Testis (tissue), 3 donors: ENCODE measurements around the gene RBP5. TPM values are rescaled to one million over a fixed set of nuclear protein-coding genes. Genes with fewer than 3 reads are reported as not detected.
A peak's percentile ranks its signal among the peaks of the same experiment; 100 is the strongest.

Source experiments
- DNase-seq: peaks from one replicate; pipeline ENCODE4 v3.0.0-alpha.2; 2019
- H3K27ac ChIP-seq, 2 donors: fragments of 200-600 bp; sonication (generic); one replicate each; pipeline ENCODE4 v1.5.1; 2019
- H3K27me3 ChIP-seq: fragments of 200-600 bp; sonication (generic); one replicate; pipeline ENCODE4 v1.5.1; 2019
- H3K36me3 ChIP-seq: fragments of 200-600 bp; sonication (generic); one replicate; pipeline ENCODE4 v1.5.1; 2017; ENCODE audit warnings: low read depth; ENCODE audit errors: missing control alignments
- H3K4me1 ChIP-seq: fragments of 200-600 bp; sonication (generic); one replicate; pipeline ENCODE4 v1.5.1; 2019
- H3K4me3 ChIP-seq, 2 donors: fragments of 200-600 bp; sonication (generic); one replicate each; pipeline ENCODE4 v1.5.1; 2017 to 2019
- H3K9me3 ChIP-seq: fragments of 200-600 bp; sonication (generic); one replicate; pipeline ENCODE4 v1.5.1; 2017
- CTCF ChIP-seq, 3 experiments: fragments of 450-650 bp in 2 of 3; fragments of 200-600 bp in 1 of 3; sonication (generic) in 1 of 3; IDR thresholded peaks; one replicate each; pipeline ENCODE4 v1.5.1; 2016 to 2019; ENCODE audit warnings: antibody characterized with exemption in 3 of 3, mild to moderate bottlenecking in 2 of 3, moderate library complexity in 1 of 3
- POLR2A ChIP-seq: fragments of 450-650 bp; IDR thresholded peaks from one replicate; pipeline ENCODE4 v1.6.1; 2017; ENCODE audit warnings: antibody characterized with exemption, mild to moderate bottlenecking, moderate library complexity
- WGBS, 2 donors: methylation state at CpG; one replicate each; pipeline ENCODE4 v1.1.5; 2018; 5-methylcytosine and 5-hydroxymethylcytosine counted together
- intact Hi-C: fragments of 100-400 bp; cut with DNase I; formaldehyde crosslinking; loops from one replicate; pipeline ENCODE4 v1.15.1; 2023; ENCODE audit warnings: low total_unique reads
- polyA plus RNA-seq: library from polyadenylated mRNA; stranded (reverse); fragments of 350-450 nt; fragmentation: Illumina TruSeq; extraction: RNeasy Lipid Tissue Mini Kit (QIAGEN cat#74804); gene quantifications from one replicate; pipeline ENCODE4 v1.2.3, GENCODE V29; 2014; ENCODE audit warnings: low read depth, low replicate concordance; ENCODE audit not compliant: insufficient read depth
- total RNA-seq, 2 donors: library from RNA; depleted of rRNA; stranded (reverse); fragments of >200 nt; gene quantifications; one replicate each; pipeline ENCODE4 v1.2.3, GENCODE V29; 2016

Gene RBP5
- total and polyA plus RNA-seq, 3 donors from 2014 or later, result 1.1 to 11.8 (median 4.0) TPM

DNA sequence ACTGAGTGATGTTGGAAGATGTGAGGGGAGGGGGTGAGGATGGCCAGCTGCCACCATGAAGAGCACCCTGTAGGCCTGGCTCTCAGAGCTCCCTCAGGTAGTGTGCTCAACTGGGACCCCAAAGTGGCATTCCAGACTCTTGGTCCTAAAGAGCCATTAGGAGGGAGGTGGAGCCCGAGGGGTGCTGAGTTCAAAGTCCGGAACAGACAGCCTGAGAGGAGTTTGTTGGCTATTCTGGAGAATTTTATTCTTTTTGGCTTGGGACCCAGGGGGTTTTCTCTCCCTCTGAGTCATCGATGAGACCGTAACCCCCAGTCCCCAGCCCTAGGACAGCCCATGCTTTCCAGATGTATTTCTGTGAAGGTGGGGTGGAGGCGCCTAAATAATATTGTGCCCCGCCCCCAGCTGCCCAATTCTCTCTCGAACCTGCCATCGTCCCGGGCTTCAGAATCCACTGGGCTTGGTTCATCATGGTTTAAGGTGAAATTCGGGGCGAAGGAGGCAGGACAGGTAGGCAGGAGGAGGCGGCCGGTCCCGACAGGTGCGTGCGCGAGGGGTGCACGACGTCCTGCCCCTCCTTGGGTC, 690 bp upstream of the RBP5 start:
- 2 to 4% methylated on average over 11 to 19 of the region's 19 CpGs for WGBS, 2 donors
- TF ChIP-seq POLR2A, result no peak
- TF ChIP-seq CTCF (IDR thresholded peaks at IDR 0.05), result no peak
- intact Hi-C loops, result no loop called here
- peaks cover 17% of the 10 kb centered on the region for H3K4me1 ChIP-seq
- H3K9me3 ChIP-seq, result no peaks in the 10 kb centered on the region
- no peaks in the 10 kb centered on the region for H3K27me3 ChIP-seq
- no peak for DNase-seq
- H3K4me3 ChIP-seq, result peak overlapping the region; percentile 57 to 73
- H3K36me3 ChIP-seq, result no peaks in the 10 kb centered on the region
- peak overlapping the region; percentile 24 to 82 for H3K27ac ChIP-seq

- H3K4me1 ChIP-seq, result peaks cover 26% of the 10 kb centered on the region
- 81 to 87% methylated on average over 17 of the region's 17 CpGs for WGBS, 2 donors
- intact Hi-C loops, result no loop called here
- no peaks in the 10 kb centered on the region for H3K36me3 ChIP-seq
- no peaks in the 10 kb centered on the region for H3K9me3 ChIP-seq
- H3K4me3 ChIP-seq, result no peak overlapping the region
- H3K27ac ChIP-seq, result peak overlapping the region in 1 of 2 donors; percentile 30
- no peak for DNase-seq
- no peaks in the 10 kb centered on the region for H3K27me3 ChIP-seq
- no peak for TF ChIP-seq CTCF (IDR thresholded peaks at IDR 0.05)
- no peak for TF ChIP-seq POLR2A
These were observed 618 bp downstream of the RBP5 start for GRCh38 chr12:7127916-7128626.

GRCh38 chr12:7125632-7126227, 3.0 kb downstream of the RBP5 start:
- Histone ChIP-seq H3K4me1 (peaks cover 30% of the 10 kb centered on the region), H3K4me3 (no peak overlapping the region), H3K27me3 (no peaks in the 10 kb centered on the region), H3K27ac (no peak overlapping the region), H3K9me3 (no peaks in the 10 kb centered on the region), H3K36me3 (no peaks in the 10 kb centered on the region)
- WGBS, 2 donors, result 68 to 96% methylated on average over 4 of the region's 4 CpGs
- no peak for DNase-seq
- intact Hi-C loops, result no loop called here
- TF ChIP-seq CTCF (IDR thresholded peaks at IDR 0.05) (no peak), POLR2A (no peak)

- Histone ChIP-seq H3K9me3 (no peaks in the 10 kb centered on the region), H3K27ac (peak overlapping the region; percentile 58 to 63), H3K4me3 (no peak overlapping the region), H3K27me3 (no peaks in the 10 kb centered on the region), H3K4me1 (peaks cover 20% of the 10 kb centered on the region), H3K36me3 (no peaks in the 10 kb centered on the region)
- WGBS, 2 donors, result 43 to 61% methylated on average over 11 of the region's 11 CpGs
- DNase-seq, result no peak
- no peak for TF ChIP-seq POLR2A
- no peak for TF ChIP-seq CTCF (IDR thresholded peaks at IDR 0.05)
- intact Hi-C loops, result no loop called here
These were observed 4.7 kb downstream of the RBP5 start for GRCh38 chr12:7123806-7124522.
